Neural crest cell (in vitro differentiated cells): ENCODE data around the gene C1orf105. TPM values are rescaled to one million over a fixed set of nuclear protein-coding genes. Genes with fewer than 3 reads are reported as not detected.

ENCODE experiments used
- DNase-seq: peaks from one replicate; pipeline ENCODE4 v3.0.0; 2021; ENCODE audit warnings: low read depth, mixed read lengths, low spot score
- H3K27ac Mint-ChIP-seq: one replicate; pipeline ENCODE4 v1.8.0; 2021; ENCODE audit warnings: mild to moderate bottlenecking, mixed read lengths; ENCODE audit not compliant: unreplicated experiment
- H3K27me3 Mint-ChIP-seq: 2 replicates; pipeline ENCODE4 v1.8.0; 2021; ENCODE audit warnings: low read depth, mild to moderate bottlenecking, mixed read lengths
- H3K36me3 Mint-ChIP-seq: 2 replicates; pipeline ENCODE4 v1.8.0; 2021; ENCODE audit warnings: low read depth, mild to moderate bottlenecking, mixed read lengths
- H3K4me1 Mint-ChIP-seq: 2 replicates; pipeline ENCODE4 v1.8.0; 2021; ENCODE audit warnings: mixed read lengths
- H3K4me3 Mint-ChIP-seq: one replicate; pipeline ENCODE4 v1.8.0; 2021; ENCODE audit warnings: mild to moderate bottlenecking, mixed read lengths
- H3K9me3 Mint-ChIP-seq: 2 replicates; pipeline ENCODE4 v1.8.0; 2021; ENCODE audit warnings: mixed read lengths
- CTCF ChIP-seq: fragments of 200-600 bp; sonication (generic); conservative IDR thresholded peaks from 2 replicates; pipeline ENCODE4 v1.5.0; 2021; ENCODE audit warnings: antibody characterized with exemption, mild to moderate bottlenecking
- total RNA-seq: library from RNA; stranded (reverse); gene quantifications from 2 replicates; pipeline ENCODE4 v1.2.1, GENCODE V29; 2021

C1orf105 gene
- total RNA-seq, 1 donor from 2014 or later: not detected

GRCh38 chr1:172471666-172472065 is 51.2 kb downstream of the C1orf105 start:
- DNase-seq: no peak
- TF ChIP-seq CTCF: no peak
- Mint-ChIP-seq H3K4me1 (peaks cover 6% of the 10 kb centered on the region), H3K9me3 (peaks cover 2% of the 10 kb centered on the region), H3K4me3 (no peak overlapping the region), H3K27ac (no peak overlapping the region), H3K36me3 (no peaks in the 10 kb centered on the region), H3K27me3 (no peaks in the 10 kb centered on the region)

- H3K27me3 Mint-ChIP-seq: no peaks in the 10 kb centered on the region
- H3K36me3 Mint-ChIP-seq: no peaks in the 10 kb centered on the region
- no peak for DNase-seq
- H3K4me3 Mint-ChIP-seq: no peak overlapping the region
- no peak overlapping the region for H3K27ac Mint-ChIP-seq
- H3K9me3 Mint-ChIP-seq: peaks cover 2% of the 10 kb centered on the region
- H3K4me1 Mint-ChIP-seq: peaks cover 6% of the 10 kb centered on the region
- no peak for TF ChIP-seq CTCF
Observed at GRCh38 chr1:172472495-172472894, 52.0 kb downstream of the C1orf105 start.

- Mint-ChIP-seq H3K27me3 (no peaks in the 10 kb centered on the region), H3K27ac (no peak overlapping the region), H3K36me3 (no peaks in the 10 kb centered on the region), H3K4me1 (peaks cover 6% of the 10 kb centered on the region), H3K4me3 (no peak overlapping the region), H3K9me3 (peaks cover 2% of the 10 kb centered on the region)
- no peak for TF ChIP-seq CTCF
- DNase-seq: no peak
Observed at GRCh38 chr1:172473302-172473701, 52.8 kb downstream of the C1orf105 start.

DNA sequence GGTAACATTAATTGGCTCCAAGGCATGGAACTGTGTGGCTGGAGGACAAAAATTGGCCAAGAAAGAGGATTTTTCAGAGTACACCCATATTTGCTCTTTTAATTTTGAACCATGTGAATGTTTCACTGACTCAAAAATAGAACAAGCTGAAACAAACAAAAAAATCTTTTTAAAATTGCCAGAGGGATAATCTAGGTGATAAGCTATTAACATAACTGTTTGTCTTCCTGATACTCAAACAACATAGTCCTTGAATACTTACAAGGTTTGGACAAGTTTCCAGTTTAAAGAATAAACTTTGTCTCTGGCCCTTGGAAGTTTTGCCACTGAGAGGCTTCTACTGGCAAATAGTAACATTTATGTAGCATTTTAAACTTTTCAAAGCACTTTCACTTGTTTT is 53.4 kb downstream of the C1orf105 start:
- Mint-ChIP-seq H3K36me3 (no peaks in the 10 kb centered on the region), H3K9me3 (peaks cover 2% of the 10 kb centered on the region), H3K4me1 (peaks cover 6% of the 10 kb centered on the region), H3K27me3 (no peaks in the 10 kb centered on the region), H3K4me3 (no peak overlapping the region), H3K27ac (no peak overlapping the region)
- no peak for TF ChIP-seq CTCF
- DNase-seq: no peak

- Mint-ChIP-seq H3K4me1 (peaks cover 6% of the 10 kb centered on the region), H3K9me3 (peaks cover 2% of the 10 kb centered on the region), H3K36me3 (no peaks in the 10 kb centered on the region), H3K27ac (no peak overlapping the region), H3K4me3 (no peak overlapping the region), H3K27me3 (no peaks in the 10 kb centered on the region)
- no peak for TF ChIP-seq CTCF
- no peak for DNase-seq
Observed at GRCh38 chr1:172476218-172476811, 55.8 kb downstream of the C1orf105 start.

GRCh38 chr1:172477216-172477615 is 56.7 kb downstream of the C1orf105 start:
- Mint-ChIP-seq H3K27me3 (peaks cover 4% of the 10 kb centered on the region), H3K9me3 (no peaks in the 10 kb centered on the region), H3K36me3 (no peaks in the 10 kb centered on the region), H3K4me1 (peaks cover 6% of the 10 kb centered on the region), H3K27ac (no peak overlapping the region), H3K4me3 (no peak overlapping the region)
- no peak for TF ChIP-seq CTCF
- no peak for DNase-seq
